ENCODE results near the gene NID1. TPM values are rescaled to one million over a fixed set of nuclear protein-coding genes. Genes with fewer than 3 reads are reported as not detected.
"Not testable (repeated sequence)": the region's sequence is repeated elsewhere in the genome, so short reads cannot be mapped to it uniquely, and the experiment has no call there.

The NID1 gene
- total RNA-seq, 6 donors from 2014 or later: 26.8 to 81.1 (median 46.1) TPM

DNA sequence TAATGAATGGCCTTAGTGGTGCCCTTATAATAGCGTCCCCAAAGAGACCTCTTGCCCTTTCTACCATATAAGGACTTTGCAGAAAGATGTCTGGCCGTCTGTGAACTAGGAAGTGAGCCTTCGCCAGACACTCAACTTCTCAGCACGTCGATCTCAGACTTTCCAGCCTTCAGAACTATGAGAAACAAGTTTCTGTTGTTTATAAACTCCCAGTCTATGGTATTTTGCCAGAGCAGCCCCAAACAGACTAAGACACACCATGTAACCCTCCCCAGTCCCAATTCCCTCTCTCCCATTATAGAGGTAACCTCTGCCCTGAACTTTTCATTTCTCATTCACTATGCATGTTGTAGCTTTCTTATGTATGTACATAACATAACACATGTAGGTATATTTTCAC, 55.7 kb downstream of the NID1 start:
- Histone ChIP-seq H3K27me3 (no peaks in the 10 kb centered on the region), H3K4me1 (no peaks in the 10 kb centered on the region), H3K36me3 (peaks cover 0 to 40% (median 3%) of the 10 kb centered on the region in 4 donors), H3K27ac (peak overlapping the region; percentile 34 to 59 (median 48)), H3K9me3 (no peaks in the 10 kb centered on the region), H3K4me3 (no peak overlapping the region)
- TF ChIP-seq, protein P1, sequence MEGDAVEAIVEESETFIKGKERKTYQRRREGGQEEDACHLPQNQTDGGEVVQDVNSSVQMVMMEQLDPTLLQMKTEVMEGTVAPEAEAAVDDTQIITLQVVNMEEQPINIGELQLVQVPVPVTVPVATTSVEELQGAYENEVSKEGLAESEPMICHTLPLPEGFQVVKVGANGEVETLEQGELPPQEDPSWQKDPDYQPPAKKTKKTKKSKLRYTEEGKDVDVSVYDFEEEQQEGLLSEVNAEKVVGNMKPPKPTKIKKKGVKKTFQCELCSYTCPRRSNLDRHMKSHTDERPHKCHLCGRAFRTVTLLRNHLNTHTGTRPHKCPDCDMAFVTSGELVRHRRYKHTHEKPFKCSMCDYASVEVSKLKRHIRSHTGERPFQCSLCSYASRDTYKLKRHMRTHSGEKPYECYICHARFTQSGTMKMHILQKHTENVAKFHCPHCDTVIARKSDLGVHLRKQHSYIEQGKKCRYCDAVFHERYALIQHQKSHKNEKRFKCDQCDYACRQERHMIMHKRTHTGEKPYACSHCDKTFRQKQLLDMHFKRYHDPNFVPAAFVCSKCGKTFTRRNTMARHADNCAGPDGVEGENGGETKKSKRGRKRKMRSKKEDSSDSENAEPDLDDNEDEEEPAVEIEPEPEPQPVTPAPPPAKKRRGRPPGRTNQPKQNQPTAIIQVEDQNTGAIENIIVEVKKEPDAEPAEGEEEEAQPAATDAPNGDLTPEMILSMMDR (IDR thresholded peaks at IDR 0.05): no peak
- TF ChIP-seq POLR2AphosphoS5 (IDR thresholded peaks at IDR 0.05): no peak
- TF ChIP-seq POLR2A (IDR thresholded peaks at IDR 0.05): no peak
- no peak for TF ChIP-seq EP300 (IDR thresholded peaks at IDR 0.05)
- no peak for DNase-seq
- no peak for ATAC-seq (ENCODE audit: low FRiP score in 2 of 2)
- 59 to 62% methylated on average over 5 of the region's 5 CpGs for WGBS, 2 donors

DNA sequence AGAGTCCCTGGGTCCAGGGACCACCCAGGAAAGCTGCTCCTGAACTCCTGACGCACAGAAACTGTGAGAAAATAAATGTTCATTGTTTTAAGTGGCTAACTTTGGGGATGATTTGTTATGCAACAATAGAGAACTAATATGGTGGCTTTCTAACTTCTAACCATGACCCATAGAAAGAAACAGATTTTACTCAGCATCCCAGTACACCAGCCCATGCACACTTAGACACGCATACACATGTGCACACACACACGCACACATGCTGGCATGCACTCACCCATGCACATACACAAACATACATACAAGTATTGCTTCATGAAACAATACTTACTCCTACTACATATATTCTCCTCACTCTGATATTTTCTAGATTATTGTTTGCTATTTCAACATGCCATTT, 57.1 kb downstream of the NID1 start:
- peaks cover 0 to 26% (median 3%) of the 10 kb centered on the region in 4 donors for H3K36me3 ChIP-seq
- no peak overlapping the region for H3K4me3 ChIP-seq
- WGBS, 2 donors: 94% methylated on average over 3 of the region's 3 CpGs
- ATAC-seq (ENCODE audit: low FRiP score in 2 of 2) (no peak), DNase-seq (no peak)
- H3K27me3 ChIP-seq: no peaks in the 10 kb centered on the region
- no peaks in the 10 kb centered on the region for H3K4me1 ChIP-seq
- TF ChIP-seq EP300 (IDR thresholded peaks at IDR 0.05): no peak
- H3K27ac ChIP-seq: peak overlapping the region in 1 of 4 donors; percentile 23
- no peaks in the 10 kb centered on the region for H3K9me3 ChIP-seq

DNA sequence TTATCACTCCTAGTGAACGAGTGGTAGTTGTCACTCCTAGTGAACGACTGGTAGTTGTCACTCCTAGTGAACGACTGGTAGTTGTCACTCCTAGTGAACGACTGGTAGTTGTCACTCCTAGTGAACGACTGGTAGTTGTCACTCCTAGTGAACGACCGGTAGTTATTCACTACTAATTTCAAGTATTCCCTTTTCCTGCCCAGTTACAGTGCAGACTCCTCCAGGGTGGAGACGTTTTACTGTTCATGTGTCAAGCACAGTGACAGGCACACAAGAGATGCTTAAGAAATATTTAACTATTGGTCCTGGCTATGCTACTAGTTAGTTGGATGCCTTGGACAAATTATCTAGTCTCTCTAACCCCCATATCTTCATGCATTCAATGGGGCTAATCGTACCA, 61.8 kb downstream of the NID1 start:
- not testable (repeated sequence) for H3K36me3 ChIP-seq; H3K27me3 ChIP-seq; ATAC-seq (ENCODE audit: low FRiP score in 2 of 2); H3K9me3 ChIP-seq; H3K27ac ChIP-seq; H3K4me3 ChIP-seq; DNase-seq
- 70 to 75% methylated on average over 9 of the region's 9 CpGs for WGBS, 2 donors
- peaks cover 3 to 23% (median 17%) of the 10 kb centered on the region in 4 donors for H3K4me1 ChIP-seq

DNA sequence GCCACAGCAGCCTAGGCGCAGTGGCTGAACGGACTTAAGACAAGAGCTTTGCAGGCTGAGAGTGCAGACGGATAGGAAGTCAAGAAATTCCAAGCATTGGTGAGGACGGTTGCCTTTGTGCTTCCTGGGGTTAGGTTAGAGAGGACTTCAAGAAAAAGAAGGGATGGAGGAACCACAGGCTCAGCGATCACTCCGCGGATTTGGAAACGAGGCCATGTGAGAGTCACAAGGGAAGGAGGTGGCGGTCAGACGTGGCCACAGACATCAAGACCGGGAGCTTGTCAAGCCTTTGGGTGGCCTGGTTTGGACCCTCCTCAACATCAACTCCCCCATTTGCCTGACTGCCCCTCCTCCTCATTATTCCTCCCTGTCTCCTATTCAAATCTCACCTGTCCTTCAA, 62.3 kb downstream of the NID1 start:
- peaks cover 0 to 4% (median 0%) of the 10 kb centered on the region in 4 donors for H3K36me3 ChIP-seq
- H3K4me3 ChIP-seq: no peak overlapping the region
- no peaks in the 10 kb centered on the region for H3K9me3 ChIP-seq
- H3K27me3 ChIP-seq: no peaks in the 10 kb centered on the region
- no peak for TF ChIP-seq POLR2AphosphoS5 (IDR thresholded peaks at IDR 0.05)
- no peak for TF ChIP-seq POLR2A (IDR thresholded peaks at IDR 0.05)
- TF ChIP-seq EP300 (IDR thresholded peaks at IDR 0.05): no peak
- TF ChIP-seq, protein P1 (IDR thresholded peaks at IDR 0.05): no peak
- ATAC-seq (ENCODE audit: low FRiP score in 2 of 2) (no peak), DNase-seq (no peak)
- H3K4me1 ChIP-seq: peaks cover 3 to 23% (median 17%) of the 10 kb centered on the region in 4 donors
- WGBS, 2 donors: 90 to 92% methylated on average over 11 of the region's 11 CpGs
- H3K27ac ChIP-seq: no peak overlapping the region

DNA sequence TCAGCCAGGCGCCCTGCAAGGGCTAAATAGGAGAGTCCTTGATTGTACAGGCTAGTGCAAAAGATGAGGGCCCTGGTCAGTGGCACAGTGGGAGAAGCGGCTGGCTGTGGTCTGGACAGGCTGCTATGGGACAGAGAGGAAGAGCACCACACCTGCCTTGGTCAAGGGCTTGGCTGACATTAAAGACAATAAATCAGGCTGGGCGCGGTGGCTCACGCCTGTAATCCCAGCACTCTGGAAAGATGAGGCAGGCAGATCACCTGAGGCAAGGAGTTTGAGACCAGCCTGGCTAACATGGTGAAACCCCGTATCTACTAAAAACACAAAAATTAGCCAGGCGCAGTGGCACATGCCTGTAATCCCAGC, 62.9 kb downstream of the NID1 start:
- DNase-seq (no peak), ATAC-seq (ENCODE audit: low FRiP score in 2 of 2) (peak; percentile 3 to 13)
- WGBS, 2 donors: 90 to 92% methylated on average over 7 of the region's 7 CpGs
- H3K4me3 ChIP-seq: no peak overlapping the region
- H3K9me3 ChIP-seq: no peaks in the 10 kb centered on the region
- H3K36me3 ChIP-seq: peaks cover 0 to 3% (median 0%) of the 10 kb centered on the region in 4 donors
- H3K27ac ChIP-seq: peak overlapping the region in 2 of 4 donors; percentile 9 to 57
- TF ChIP-seq, protein P1 (IDR thresholded peaks at IDR 0.05): no peak
- no peak for TF ChIP-seq POLR2AphosphoS5 (IDR thresholded peaks at IDR 0.05)
- TF ChIP-seq EP300 (IDR thresholded peaks at IDR 0.05): no peak
- no peak for TF ChIP-seq POLR2A (IDR thresholded peaks at IDR 0.05)
- H3K4me1 ChIP-seq: peaks cover 3 to 23% (median 17%) of the 10 kb centered on the region in 4 donors
- H3K27me3 ChIP-seq: no peaks in the 10 kb centered on the region

DNA sequence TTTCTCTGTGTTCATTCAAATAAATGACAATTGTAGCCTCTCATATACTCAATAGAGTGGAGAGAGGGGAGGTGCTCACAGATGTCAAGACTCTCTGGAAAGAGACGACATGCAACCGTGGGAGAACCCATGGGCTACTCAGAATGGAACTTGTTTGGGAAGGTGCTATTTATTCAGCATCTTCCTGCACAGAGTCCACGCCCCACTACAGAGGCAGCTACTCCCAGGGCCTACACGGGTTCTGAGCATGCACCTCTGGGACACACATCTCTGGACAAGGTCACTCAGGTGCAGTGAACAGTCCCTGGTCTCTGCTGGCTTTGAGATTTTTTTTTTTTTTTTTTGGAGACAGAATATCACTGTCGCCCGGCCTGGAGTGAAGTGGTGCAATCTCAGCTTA, 64.1 kb downstream of the NID1 start:
- Histone ChIP-seq H3K36me3 (peaks cover 0 to 7% (median 0%) of the 10 kb centered on the region in 4 donors), H3K4me1 (peaks cover 3 to 23% (median 17%) of the 10 kb centered on the region in 4 donors), H3K27me3 (no peaks in the 10 kb centered on the region), H3K4me3 (no peak overlapping the region), H3K27ac (no peak overlapping the region), H3K9me3 (no peaks in the 10 kb centered on the region)
- DNase-seq (no peak), ATAC-seq (ENCODE audit: low FRiP score in 2 of 2) (no peak)
- TF ChIP-seq, protein P1 (IDR thresholded peaks at IDR 0.05): no peak
- no peak for TF ChIP-seq EP300 (IDR thresholded peaks at IDR 0.05)
- TF ChIP-seq POLR2A (IDR thresholded peaks at IDR 0.05): no peak
- no peak for TF ChIP-seq POLR2AphosphoS5 (IDR thresholded peaks at IDR 0.05)
- 80 to 83% methylated on average over 6 of the region's 6 CpGs for WGBS, 2 donors

Measured in upper lobe of left lung (tissue), 6 donors.